Measurements from ENCODE around the gene CCDC97.
A peak's percentile ranks its signal among the peaks of the same experiment; 100 is the strongest.

CCDC97 gene

DNA sequence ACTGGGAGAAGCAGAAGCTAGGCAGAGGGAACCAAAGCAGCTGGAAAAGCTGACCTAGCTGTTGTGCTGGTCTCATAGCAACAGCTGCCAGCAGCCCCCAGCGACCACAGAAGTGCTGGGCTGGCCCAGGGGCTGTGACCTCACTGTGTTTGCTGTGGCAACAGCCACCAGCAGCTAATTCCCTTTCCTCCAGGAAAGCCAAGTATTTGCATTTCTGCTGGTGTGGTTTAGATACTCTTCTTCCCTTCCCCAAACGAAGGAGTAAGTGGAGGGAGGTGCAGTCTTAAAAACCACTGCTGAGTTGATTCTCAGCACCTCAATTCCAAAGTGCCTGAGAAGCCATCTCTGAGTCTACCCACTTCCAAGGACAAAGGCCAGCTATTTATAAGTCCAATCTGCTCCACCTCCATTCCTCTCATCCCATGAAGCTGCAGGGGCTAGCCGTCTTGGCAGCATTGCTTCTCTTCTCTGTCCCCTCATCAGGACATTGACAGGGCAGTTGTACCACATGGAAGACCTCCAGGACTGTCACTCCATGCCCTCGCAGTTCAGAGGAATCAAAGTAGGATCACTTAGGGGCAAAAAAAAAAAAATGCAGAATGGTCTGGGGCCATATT is 11.5 kb upstream of the CCDC97 start:
- no peak for DNase-seq

DNA sequence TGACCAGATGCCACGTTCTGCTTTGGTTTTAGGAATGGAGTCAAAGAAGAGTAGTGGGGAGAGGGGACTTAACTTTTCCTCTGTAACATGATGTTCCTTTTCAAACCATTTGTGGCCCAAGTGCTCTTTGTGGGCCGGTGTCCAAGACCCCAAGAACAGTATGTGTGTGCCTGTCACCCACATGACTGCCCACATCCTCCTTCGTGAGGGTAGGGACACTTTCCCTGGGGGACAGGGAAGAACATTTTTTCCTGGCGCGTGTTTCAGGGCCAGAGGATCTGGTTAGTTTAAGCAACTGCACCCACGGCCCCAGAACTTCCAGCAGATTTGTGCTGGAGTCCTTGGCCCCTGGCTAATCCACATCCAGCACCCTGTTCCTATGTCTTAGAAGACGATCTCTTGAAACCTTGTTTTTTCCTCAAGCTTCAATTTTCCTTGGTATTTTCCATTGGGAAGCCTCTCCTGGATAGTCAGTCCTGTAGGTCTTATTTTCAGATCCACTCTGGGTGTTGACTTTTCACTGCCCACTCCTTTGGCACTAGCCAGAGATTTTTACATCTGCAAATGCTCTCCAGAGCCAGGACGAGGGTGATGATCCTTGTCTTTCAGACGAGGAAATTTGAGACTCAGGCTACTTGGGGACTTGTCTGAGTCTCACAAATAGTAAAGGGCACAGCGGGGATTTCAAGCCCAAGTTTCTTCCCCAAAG is 10.8 kb upstream of the CCDC97 start:
- no peak for DNase-seq

DNA sequence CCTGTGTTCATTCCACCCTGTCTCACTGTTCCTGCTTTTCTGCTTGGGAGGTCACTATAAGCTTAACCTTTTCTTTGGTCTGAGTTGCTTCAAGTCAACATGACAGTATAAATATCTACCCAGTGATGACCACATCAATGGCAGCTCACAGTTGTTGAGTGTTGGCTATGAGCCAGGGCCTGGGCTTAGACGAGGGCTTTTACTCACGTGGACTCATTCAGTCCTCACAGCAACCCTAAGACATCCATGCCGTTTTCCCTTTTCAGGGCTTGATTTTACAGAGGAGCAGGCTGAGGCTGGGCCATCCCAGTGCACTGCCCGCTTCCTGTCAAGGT is 10.2 kb upstream of the CCDC97 start:
- DNase-seq: no peak

DNA sequence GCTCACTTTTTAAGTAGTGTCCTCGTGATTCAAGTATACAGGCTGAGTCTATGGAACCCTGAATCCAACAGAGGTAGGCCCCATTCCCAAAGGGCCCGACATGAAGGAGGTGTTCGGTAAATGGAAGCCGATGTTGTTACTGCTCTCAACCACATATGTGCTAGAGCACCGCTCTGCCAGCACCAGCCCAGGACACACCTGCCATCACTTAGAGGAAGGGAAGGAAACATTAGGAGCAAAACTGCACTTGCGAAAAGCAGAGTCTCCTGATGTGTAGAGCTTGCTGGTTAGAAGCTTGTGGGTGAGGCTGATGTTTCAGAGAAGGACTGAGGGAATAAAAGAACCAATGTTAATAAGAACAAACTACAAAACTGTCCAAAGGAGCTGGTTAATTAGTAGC is 9.4 kb upstream of the CCDC97 start:
- no peak for DNase-seq

DNA sequence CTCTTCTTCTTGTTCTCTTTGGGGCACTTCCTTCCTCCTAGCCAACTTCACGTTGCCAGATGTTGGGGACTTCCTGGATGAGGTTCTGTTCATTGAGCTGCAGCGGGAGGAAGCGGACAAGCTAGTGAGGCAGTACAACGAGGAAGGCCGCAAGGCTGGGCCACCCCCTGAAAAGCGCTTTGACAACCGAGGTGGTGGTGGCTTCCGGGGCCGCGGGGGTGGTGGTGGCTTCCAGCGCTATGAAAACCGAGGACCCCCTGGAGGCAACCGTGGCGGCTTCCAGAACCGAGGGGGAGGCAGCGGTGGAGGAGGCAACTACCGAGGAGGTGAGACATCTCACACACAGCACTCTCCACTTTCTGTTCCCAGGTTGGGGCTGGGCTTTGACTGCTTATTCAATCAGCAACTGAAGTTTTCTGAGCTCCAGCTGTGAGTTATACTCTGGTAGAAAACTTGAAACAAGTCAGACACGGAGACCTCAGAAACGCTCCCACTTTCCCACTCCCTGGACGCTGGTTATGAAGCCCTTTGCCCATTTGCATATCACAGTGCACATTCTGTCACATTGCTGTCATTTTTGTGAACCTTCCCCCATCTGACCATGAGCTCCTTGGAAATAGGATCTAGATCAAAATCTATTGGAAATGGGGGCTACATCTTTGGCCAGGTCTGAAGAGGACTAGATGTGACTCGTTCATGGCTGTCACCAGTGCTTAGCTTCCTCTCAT is 7.2 kb upstream of the CCDC97 start:
- peak; percentile 59 to 61 for DNase-seq

DNA sequence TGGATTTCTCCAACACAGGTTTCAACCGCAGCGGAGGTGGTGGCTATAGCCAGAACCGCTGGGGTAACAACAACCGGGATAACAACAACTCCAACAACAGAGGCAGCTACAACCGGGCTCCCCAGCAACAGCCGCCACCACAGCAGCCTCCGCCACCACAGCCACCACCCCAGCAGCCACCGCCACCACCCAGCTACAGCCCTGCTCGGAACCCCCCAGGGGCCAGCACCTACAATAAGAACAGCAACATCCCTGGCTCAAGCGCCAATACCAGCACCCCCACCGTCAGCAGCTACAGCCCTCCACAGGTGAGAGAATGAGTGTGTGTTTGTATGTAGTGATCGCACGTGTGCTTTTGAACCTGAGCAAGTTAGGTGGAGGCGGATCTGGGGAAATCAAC is 6.0 kb upstream of the CCDC97 start:
- DNase-seq: no peak

DNA sequence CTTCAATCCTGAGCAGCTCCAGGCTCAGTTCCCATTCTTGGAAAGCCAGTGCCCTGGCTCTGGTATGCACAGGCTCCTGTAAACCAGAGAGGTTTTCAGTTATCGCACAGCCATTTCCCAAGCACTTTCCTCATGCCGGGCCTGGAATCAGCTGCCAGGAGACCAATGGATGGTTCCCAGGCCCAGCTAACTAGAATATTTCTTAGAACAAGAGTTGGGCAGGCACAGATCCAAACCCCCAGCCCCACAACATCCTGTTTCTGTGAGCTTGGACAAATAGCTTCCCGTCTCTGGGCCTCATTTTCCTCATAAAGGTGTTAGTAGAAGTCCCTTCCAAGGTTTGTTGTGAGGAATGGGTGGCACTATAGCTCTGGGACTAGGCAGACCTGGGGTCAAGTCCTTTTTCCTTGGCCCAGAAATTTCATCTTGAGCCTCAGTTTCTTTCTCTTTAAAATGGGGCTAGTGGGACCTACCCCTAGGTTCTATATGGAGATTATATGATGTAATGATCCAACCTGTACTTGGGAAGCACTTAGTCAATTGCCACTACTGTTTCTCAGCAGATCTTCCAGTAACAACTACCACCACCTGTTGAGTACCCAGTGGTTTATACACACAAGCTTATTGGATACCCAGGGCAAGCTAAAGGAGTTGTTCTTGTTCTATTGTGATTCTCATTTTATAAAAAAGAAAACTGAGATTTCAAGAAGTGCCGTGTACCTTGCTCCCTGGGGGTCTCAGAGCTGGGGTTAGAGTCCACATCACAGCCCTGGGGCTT is 5.1 kb upstream of the CCDC97 start:
- DNase-seq: no peak

DNA sequence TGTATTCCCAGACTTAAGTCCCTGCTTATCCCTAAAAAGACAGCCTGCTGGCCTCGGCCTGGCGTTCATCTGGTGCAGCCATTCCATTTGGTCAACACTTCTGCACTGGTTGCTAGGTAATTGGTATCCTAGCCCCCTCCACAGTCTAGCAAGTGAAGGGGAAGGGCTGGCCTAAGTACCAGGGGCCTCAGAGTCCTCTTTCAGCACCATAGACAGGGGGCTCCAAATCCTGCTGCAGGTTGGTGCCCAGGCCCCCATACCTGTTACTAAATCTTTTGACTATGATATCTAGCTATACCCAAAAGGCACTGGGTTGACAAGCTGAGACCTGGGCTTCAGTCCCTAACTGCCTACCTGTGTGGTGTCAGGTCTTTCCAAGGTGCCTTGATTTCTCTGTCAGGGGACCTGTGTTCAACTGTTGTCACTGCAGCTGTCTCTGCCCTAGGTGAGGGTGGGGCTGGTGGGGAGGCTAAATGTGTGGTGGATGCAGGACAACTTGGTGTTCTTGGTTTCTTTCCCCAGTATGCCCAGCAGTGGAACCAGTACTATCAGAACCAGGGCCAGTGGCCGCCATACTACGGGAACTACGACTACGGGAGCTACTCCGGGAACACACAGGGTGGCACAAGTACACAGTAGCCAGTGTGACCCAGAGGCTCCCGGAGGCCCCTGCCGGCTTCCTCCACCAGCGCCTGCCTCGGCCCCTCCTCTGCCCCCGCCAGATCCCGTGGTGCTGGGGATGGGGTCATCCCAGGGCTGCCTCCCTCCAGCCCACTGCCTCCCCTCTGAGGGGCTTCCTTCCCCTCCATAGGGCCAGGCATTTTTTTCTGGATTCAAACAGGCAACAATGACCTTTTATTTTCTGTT is 3.8 kb upstream of the CCDC97 start:
- no peak for DNase-seq

DNA sequence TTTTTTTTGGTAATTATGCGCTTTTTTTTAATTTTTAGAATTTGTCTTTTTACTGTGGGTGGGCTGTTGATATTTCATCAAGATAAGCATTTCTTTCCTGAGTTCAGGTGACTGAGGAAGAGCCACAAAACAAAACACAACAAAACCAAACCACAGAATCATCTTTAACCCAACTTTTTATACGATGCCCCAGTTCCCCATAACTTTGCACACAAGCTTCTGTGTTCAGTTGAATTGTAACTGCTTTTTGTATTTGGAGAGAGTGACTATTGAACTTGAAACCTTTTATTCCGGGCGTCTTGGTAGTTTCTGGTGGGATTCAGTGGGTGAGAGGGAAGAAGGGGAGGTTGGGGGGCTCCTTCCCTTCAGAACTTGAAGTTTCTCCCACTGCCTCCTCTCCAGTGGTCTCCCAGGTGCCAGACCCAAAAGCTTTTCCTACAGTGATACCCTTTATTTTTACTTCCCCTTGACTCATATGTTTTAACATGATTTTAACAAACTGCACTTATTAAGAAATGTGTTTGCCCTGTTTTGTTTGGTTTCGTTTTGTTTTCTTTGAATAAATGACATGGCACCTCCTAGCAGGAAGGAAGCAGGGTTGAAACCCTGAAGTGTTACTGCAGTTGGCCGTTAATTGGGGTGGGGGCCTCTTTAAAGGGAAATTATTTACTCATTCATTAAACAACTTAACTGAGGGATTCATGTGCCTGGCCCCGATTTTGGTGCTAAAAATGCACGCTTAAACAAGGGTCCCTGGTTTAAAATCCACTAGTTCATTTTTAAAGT is 2.7 kb upstream of the CCDC97 start:
- no peak for DNase-seq

DNA sequence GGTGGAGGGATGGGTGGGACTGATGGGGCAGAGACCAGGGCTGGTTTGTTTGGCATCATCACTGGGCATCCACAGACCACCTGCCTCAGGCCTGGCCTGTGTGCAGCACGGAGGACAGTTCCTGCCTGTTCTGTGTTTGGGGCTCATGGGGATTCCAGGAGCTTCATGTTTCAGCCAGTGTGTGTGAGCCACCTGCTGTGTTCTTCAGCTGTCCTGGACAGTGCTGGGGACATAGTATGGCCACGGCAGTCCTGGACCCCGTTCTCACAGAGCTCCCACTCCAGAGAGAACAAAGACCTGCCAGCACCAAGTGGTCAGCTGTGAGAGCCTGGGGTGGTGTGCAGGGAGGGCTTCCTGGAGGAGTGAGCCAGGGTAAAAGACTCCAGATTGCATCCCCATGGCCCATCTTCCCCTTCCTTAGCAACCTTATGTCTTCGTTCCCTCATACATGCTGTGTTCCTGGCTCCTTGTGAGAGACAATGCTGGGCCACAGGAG is 2.0 kb upstream of the CCDC97 start:
- no peak for DNase-seq

DNA sequence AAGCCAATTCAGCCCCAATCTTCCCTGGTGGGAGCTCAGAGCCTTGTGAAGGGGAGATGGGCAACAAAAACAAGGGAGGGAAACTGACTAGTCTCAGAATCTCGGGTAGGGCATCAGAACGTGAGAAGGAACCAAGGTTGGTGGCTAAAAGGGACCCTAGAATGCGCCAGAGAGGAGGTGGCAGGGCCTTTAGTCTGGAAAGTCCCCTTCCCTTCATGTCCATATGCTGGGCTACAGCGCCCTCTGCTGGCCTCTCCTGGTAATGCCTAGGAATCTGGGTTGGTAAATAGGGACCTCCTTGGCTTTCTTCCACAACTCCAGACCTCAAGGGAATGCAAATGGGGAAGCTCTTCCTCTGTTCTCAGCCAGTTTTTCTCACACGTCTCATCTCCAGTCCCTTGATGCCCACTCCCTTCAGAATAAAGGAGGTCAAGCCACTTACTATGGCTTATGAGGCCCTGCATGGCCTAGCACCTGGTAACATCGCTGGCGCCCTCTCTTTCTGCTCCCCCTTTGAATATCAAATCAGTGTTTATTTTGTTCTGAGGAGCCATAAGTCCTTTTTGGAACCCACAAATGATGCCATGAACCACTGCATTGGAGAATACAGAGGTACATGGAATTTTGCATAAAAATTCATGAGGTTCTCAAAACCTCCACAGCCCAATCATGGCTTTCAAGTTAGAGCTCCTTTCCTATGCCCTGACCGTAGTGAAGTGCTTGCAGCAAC is 1.4 kb upstream of the CCDC97 start:
- peak; percentile 85 to 93 for DNase-seq

DNA sequence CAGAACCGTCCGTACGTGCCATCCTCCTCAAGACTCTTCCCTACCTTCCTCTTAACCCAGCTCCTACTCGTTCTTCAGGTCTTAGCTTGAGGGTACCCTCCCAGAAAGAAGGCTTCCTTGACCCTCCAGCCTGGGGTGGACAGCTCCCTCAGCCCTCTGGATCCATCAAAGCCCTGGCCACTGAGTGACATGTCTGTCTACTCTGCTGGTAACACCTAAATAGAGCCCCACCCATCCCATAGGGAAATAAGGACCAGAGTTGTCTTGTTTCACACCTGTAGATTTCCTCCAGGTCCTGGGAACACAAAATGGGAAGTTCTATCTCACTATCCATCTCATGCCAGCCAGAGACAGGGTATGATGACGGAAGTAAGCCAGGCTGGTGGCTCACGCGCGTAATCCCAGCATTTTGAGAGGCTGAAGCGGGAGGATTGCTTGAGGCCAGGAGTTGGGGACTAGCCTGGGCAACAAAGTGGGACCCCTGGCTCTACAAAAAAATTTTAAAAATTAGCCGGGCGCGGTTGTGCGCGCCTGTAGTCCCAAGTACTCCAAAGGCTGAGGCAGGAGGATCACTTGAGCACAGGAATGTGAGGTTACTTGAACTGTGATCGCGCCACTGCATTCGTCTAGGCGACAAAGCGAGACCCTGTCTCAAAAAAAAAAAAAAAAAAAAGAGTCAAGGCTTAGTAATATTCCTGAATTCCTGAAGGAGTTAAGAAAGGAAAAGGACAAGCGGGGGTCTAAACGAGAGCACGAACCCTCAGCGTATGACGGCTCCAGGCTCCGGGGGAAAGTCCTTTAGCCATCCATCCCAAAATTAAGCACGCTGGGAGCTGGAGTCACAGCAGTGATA is 566 bp upstream of the CCDC97 start:
- DNase-seq: no peak

DNA sequence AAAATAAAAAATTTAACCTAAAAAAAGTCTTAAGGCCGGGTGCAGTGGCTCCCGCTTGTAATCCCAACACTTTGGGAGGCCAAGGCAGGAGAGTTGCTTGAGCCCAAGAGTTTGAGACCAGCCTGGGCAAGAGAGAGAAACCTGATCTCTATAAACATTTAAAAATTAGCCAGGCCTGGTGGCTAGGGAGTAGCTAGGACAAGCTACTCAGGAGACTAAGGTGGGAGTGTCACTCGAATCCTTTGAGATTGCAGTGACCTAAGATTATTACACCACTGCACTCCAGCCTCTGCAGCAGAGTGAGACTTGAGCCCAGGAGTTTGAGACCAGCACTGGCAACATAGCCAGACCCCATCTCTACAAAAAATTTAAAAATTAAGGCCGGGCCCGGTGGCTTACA is 1.1 kb downstream of the CCDC97 start:
- no peak for DNase-seq

DNA sequence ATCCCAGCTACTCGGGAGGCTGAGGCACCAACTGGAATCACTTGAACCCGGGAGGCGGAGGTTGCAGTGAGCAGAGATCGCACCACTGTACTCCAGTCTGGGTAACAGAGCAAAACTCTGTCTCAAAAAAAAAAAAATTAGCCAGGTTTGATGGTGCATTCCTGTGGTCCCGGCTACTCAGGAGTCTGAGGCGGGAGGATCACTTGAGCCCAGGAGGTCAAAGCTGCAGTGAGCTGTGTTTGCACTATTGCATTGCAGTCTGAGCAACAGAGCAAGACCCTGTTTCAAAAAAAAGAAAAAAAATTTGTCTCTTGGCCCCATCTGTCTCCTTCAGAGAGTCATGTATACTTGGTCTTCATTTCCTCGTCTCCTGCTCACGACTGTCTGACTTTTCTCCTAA is 1.6 kb downstream of the CCDC97 start:
- DNase-seq: no peak

DNA sequence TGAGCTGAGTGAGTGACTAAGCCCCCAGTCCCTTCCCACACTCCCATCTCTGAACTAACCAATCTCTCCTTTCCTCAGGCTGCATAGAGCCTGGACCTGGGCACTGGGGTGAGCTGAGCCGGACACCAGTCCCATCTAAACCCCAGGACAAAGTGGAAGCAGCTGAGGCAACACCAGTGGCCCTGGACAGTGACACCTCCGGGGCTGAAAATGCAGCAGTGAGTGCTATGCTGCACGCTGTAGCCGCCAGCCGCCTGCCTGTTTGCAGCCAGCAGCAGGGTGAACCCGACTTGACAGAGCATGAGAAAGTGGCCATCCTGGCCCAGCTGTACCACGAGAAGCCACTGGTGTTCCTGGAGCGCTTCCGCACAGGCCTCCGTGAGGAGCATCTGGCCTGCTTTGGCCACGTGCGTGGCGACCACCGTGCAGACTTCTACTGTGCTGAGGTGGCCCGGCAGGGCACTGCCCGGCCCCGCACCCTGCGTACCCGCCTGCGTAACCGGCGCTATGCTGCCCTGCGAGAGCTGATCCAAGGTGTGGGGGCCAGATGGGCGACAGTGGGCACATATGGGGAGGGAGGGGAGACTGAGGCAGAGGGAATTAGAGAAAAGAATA is 6.4 kb downstream of the CCDC97 start:
- DNase-seq: no peak

DNA sequence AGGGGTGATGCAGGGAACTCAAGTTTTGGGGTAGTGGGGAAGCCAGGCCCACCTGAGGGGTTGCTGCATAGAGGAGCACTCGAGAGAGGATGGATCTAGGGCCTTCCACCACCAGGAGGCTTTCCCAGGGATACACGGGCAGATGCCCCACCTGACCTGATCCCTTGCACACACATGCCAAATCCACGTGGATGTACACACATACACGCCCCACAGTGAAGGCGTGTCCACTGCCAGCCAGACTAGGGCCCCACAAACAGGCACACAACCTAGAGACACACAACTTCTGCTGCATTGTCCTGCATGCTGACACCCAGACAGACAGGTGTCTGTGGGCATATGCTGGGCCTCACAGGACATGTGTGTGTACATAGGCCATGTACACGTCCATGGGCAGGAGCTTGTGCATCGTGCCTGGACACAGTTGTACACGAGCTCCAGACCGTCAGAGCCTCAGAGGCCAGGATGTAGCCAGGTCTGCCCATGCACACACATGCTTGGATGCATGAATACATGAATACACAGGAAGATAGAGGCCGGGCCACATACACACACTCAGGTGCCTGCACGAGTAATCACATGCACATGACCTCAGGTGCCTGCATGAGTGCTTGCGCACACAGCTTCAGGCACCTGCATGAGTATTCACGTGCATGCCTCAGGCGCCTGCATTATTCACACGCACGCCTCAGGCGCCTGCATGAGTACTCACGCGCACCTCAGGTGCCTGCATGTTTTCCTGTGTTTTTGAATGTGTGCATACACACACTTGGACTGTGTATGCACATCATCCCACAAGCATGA is 8.9 kb downstream of the CCDC97 start:
- no peak for DNase-seq

DNA sequence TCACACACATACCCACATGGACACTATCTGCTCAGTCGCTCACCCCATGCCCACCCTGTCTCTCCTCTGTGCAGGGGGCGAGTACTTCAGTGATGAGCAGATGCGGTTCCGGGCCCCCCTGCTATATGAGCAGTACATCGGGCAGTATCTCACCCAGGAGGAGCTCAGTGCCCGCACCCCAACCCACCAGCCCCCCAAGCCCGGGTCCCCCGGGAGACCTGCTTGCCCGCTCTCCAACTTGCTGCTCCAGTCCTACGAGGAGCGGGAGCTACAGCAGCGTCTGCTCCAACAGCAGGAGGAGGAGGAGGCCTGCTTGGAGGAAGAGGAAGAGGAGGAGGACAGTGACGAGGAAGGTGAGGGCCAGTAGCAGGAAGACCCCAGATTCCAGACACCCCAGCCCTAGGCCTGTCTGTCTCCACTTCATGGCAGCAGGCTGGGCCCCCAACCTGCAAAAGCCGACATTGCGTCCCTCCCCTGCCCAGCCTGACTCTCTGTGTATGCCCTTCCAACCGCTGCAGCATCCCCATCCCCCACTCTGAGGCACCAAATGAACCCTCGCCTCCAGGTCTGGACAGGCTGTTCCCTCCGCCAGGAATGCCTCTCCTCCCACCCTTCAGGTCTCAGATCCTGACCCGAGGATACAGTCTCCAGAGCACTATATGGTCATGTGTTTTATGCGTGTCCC is 9.7 kb downstream of the CCDC97 start:
- no peak for DNase-seq

DNA sequence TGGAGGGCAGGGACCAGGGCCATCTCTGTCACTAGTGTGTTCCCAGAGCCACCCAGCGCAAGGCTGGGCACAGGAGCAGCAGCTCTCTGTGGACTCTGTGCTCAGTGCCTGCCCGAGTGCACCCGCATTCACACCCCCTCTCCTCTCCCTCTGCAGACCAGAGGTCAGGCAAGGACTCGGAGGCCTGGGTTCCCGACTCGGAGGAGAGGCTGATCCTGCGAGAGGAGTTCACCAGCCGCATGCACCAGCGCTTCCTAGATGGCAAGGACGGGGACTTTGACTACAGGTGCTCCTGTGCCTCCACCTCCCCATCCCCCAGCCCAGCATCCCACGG is 10.2 kb downstream of the CCDC97 start:
- DNase-seq: no peak

Measured in stimulated activated CD4-positive, alpha-beta T cell treated with anti-CD3 and anti-CD28 coated beads, Interleukin-4, amount 100 ng/mL, for 4 hours (primary cell).